D721Med (cell line): ENCODE measurements around the gene PDGFD.

Source experiments
- DNase-seq: peaks from one replicate; pipeline ENCODE4 v3.0.0; 2011; ENCODE audit warnings: low spot score; ENCODE audit not compliant: insufficient read length
- FAIRE-seq: peaks from 2 replicates; lab custom pipeline; 2011; peaks lifted over from hg19 to GRCh38; lab: Jason Lieb, UNC
- TF ChIP-seq, protein P1 (sequence below): IDR thresholded peaks from 2 replicates; pipeline ENCODE4 v1.5.1; 2012; ENCODE audit warnings: mild to moderate bottlenecking, control low read depth; ENCODE audit not compliant: insufficient read depth; ENCODE audit errors: missing control alignments

The PDGFD gene

GRCh38 chr11:104164028-104164520 is at the start of gene PDGFD:
Gene PDGFD (minus strand): TSS chr11:104164147.
- TF ChIP-seq, protein P1, sequence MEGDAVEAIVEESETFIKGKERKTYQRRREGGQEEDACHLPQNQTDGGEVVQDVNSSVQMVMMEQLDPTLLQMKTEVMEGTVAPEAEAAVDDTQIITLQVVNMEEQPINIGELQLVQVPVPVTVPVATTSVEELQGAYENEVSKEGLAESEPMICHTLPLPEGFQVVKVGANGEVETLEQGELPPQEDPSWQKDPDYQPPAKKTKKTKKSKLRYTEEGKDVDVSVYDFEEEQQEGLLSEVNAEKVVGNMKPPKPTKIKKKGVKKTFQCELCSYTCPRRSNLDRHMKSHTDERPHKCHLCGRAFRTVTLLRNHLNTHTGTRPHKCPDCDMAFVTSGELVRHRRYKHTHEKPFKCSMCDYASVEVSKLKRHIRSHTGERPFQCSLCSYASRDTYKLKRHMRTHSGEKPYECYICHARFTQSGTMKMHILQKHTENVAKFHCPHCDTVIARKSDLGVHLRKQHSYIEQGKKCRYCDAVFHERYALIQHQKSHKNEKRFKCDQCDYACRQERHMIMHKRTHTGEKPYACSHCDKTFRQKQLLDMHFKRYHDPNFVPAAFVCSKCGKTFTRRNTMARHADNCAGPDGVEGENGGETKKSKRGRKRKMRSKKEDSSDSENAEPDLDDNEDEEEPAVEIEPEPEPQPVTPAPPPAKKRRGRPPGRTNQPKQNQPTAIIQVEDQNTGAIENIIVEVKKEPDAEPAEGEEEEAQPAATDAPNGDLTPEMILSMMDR: no peak
- DNase-seq (no peak), FAIRE-seq (no peak)

DNA sequence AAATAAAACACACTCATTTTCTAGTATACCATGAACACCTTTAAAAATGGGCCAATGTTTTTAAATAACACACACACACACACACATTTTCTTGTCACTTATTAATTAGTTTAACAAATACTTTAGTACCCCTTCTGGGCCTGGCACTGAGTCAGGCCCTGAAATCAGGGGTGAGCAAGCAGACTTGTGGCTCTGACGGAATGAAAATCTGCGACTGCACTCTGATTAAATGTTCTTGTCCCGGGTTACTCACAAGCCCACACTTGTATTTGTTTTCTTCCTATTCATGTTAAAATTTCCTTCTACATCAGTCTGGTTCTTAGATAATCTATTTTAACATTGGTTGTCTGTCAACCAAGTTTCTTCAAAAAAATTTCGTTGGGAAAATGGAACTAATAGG is 43.0 kb upstream of the PDGFD start:
- DNase-seq (no peak), FAIRE-seq (no peak)
- TF ChIP-seq, protein P1: no peak

- FAIRE-seq (no peak), DNase-seq (no peak)
- TF ChIP-seq, protein P1: no peak
Observed at GRCh38 chr11:104205838-104206237, 41.9 kb upstream of the PDGFD start.

GRCh38 chr11:104200688-104201087 is 36.7 kb upstream of the PDGFD start:
- DNase-seq (no peak), FAIRE-seq (no peak)
- TF ChIP-seq, protein P1: no peak

DNA sequence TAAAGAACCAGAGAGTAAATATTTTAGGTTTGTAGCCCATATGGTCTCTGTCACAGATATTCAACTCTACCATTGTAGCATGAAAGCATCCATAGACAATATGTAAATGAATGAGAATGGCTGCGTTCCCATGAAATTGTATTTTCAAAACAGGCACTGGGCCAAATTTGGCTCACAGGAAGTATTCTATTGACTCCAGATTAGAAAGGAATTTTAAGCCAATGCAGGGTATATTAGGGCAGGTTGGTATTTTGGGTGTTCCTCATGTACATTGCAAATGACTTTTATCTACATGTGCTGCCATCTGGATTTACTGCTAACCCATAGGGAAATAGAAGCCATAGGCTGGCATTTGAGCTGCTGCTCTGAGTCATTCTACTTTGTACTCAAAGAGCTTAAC is 35.1 kb upstream of the PDGFD start:
- TF ChIP-seq, protein P1: no peak
- FAIRE-seq: no peak
- DNase-seq: no peak

- FAIRE-seq: no peak
- DNase-seq: no peak
- TF ChIP-seq, protein P1: no peak
Observed at GRCh38 chr11:104198576-104198975, 34.6 kb upstream of the PDGFD start.

GRCh38 chr11:104191124-104191523 is 27.2 kb upstream of the PDGFD start:
- no peak for DNase-seq
- no peak for FAIRE-seq
- TF ChIP-seq, protein P1: no peak
